ENCODE measurements around the gene FNTB. TPM values are rescaled to one million over a fixed set of nuclear protein-coding genes. Genes with fewer than 3 reads are reported as not detected.

FNTB gene
- total RNA-seq (2014; rRNA removed; shearing (Covaris generic)) = 12.0 and 17.2 TPM in 2 replicates
- polyA plus RNA-seq (2015; cell fraction: cytosol; rRNA removed) = 13.0 and 14.0 TPM in 2 replicates
- polyA plus RNA-seq (2015; cell fraction: nucleus; rRNA removed) = 24.8 and 31.2 TPM in 2 replicates

GRCh38 chr14:64986648-64987437 lies at the start of gene FNTB:
Gene FNTB, plus strand, starts transcription at chr14:64986895. Its CDS starts 59 bp downstream, at chr14:64986954.
- peak; percentile 94 for DNase-seq (ENCODE audit: low read depth)

- DNase-seq (ENCODE audit: low read depth) = no peak
These were observed 49.4 kb upstream of the FNTB start for GRCh38 chr14:64937171-64937820.

GRCh38 chr14:64937821-64938193 lies 48.9 kb upstream of the FNTB start:
- no peak for DNase-seq (ENCODE audit: low read depth)

- DNase-seq (ENCODE audit: low read depth) = no peak
These were observed 47.5 kb upstream of the FNTB start for GRCh38 chr14:64938972-64939816.

GRCh38 chr14:64939817-64940190 lies 46.9 kb upstream of the FNTB start:
- no peak for DNase-seq (ENCODE audit: low read depth)

GRCh38 chr14:64940336-64940910 lies 46.3 kb upstream of the FNTB start:
- DNase-seq (ENCODE audit: low read depth) = no peak

- no peak for DNase-seq (ENCODE audit: low read depth)
These were observed 44.1 kb upstream of the FNTB start, which contains the start of gene GPX2 for GRCh38 chr14:64942531-64943111. Gene GPX2, minus strand, starts transcription at chr14:64942745. Its CDS starts 19 bp downstream, at chr14:64942726.

GRCh38 chr14:64943556-64943955 lies 43.1 kb upstream of the FNTB start:
- no peak for DNase-seq (ENCODE audit: low read depth)

GRCh38 chr14:64944041-64944440 lies 42.7 kb upstream of the FNTB start:
- DNase-seq (ENCODE audit: low read depth) = no peak

GRCh38 chr14:64944861-64945260 lies 41.8 kb upstream of the FNTB start:
- DNase-seq (ENCODE audit: low read depth) = no peak

- DNase-seq (ENCODE audit: low read depth) = no peak
These were observed 41.1 kb upstream of the FNTB start for GRCh38 chr14:64945431-64946178.

GRCh38 chr14:64946310-64947045 lies 40.2 kb upstream of the FNTB start:
- no peak for DNase-seq (ENCODE audit: low read depth)

- DNase-seq (ENCODE audit: low read depth) = no peak
These were observed 38.7 kb upstream of the FNTB start for GRCh38 chr14:64947710-64948611.

- DNase-seq (ENCODE audit: low read depth) = no peak
These were observed 38.0 kb upstream of the FNTB start for GRCh38 chr14:64948612-64949210.

- DNase-seq (ENCODE audit: low read depth) = no peak
These were observed 35.8 kb upstream of the FNTB start for GRCh38 chr14:64950889-64951288.

- DNase-seq (ENCODE audit: low read depth) = no peak
These were observed 35.4 kb upstream of the FNTB start for GRCh38 chr14:64951291-64951690.

GRCh38 chr14:64951724-64952123 lies 35.0 kb upstream of the FNTB start:
- DNase-seq (ENCODE audit: low read depth) = no peak

Data from HT1080 (cell line).